WTC11 (cell line): ENCODE results near the gene GALNT9.

Experiments used
- CREB1 ChIP-seq: sonication (generic); formaldehyde crosslinking; IDR thresholded peaks from 2 replicates; pipeline ENCODE4 v1.8.0; 2023; ENCODE audit warnings: mild to moderate bottlenecking, missing genetic modification reagents
- CTCF ChIP-seq: fragments of 200-600 bp; IDR thresholded peaks from 2 replicates; pipeline ENCODE4 v1.8.0; 2022; ENCODE audit warnings: antibody characterized with exemption
- ERG ChIP-seq: fragments of 250-450 bp; sonication (Bioruptor Pico); IDR thresholded peaks from 2 replicates; pipeline ENCODE4 v1.8.0; 2021; ENCODE audit warnings: mild to moderate bottlenecking
- MXD4 ChIP-seq: fragments of 250-450 bp; sonication (Bioruptor Pico); IDR thresholded peaks from 2 replicates; pipeline ENCODE4 v1.8.0; 2021; ENCODE audit warnings: mild to moderate bottlenecking, moderate library complexity, borderline replicate concordance

DNA sequence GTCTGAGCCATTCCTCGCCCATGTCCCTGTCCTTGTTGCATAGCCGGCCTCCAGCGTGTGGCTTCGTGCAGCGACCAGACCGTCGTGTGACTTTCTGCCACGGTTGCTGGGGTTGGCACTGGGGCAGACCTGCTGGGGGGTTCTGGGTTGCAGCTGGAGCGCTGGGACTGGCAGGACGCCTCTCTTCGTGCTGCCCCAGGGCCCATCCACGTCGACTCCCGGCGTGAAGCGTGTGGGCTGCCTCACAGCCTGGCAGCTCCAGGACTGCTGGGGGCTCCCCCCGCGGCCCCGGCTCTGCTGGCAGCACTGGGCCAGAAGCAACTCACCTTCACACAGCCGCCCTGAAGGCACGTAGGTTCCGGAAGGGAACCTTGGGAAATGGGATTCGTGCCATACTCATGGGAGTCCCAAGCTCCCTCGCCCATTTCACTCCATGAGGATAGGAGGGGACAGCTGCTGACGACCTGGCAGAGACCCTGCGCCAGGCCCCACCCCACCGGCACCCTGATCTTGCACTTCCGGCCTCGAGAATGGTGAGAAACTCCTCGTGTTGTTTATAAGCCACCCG is 51.9 kb downstream of the GALNT9 start:
- TF ChIP-seq CREB1 (CRISPR knock-in tag) (no peak), ERG (no peak), MXD4 (CRISPR knock-in tag) (no peak), CTCF (no peak)
